ENCODE data around the gene PSD2.

DNA sequence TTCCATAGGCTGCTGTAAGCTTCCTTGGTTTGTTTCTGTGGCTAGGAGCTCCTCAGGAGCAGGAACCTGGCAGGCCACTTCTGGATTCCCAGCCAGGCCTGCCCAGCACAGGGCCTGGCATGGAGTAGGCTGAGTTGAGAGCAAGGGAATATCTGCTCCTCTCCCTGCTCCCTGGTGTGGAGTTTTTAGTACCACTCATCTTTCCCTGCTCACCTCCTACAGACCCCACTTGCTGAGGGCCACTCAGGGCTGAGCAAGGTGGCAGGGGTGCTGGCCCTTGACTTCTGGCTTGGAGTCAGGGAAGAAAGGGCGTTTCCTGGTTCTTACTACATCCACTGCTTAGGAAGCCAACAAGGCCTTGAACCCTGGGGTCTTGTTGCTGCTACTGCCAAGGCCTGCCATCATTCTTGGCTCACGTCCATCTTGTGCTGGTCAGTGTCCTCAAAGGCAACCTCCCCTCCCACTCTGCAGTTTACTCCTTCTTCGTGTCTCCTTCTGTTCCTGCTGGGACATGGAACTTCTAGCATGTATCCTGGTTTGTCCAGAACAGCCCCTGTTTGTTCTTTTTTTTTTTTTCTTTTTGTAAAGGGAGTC lies 54.9 kb downstream of the PSD2 start:
- no peak for TF ChIP-seq POLR2A (IDR thresholded peaks at IDR 0.05; ENCODE audit: extremely low read depth, insufficient read length)
- no peak for TF ChIP-seq MYC (IDR thresholded peaks at IDR 0.05; ENCODE audit: low read depth, low read length)

Data from NB4 (cell line).